Hematopoietic multipotent progenitor cell treated with erythropoietin and hydrocortisone succinate and interleukin-3 and kit ligand, for 17 days (in vitro differentiated cells): ENCODE data around the gene MAP7.
"Not testable (repeated sequence)": the region's sequence is repeated elsewhere in the genome, so short reads cannot be mapped to it uniquely, and the experiment has no call there.

Experiments used
- DNase-seq: peaks from one replicate; pipeline ENCODE4 v3.0.0-alpha.2; 2015; ENCODE audit warnings: low spot score

Gene MAP7

GRCh38 chr6:136383268-136383937, 166.8 kb downstream of the MAP7 start:
- DNase-seq: no peak

DNA sequence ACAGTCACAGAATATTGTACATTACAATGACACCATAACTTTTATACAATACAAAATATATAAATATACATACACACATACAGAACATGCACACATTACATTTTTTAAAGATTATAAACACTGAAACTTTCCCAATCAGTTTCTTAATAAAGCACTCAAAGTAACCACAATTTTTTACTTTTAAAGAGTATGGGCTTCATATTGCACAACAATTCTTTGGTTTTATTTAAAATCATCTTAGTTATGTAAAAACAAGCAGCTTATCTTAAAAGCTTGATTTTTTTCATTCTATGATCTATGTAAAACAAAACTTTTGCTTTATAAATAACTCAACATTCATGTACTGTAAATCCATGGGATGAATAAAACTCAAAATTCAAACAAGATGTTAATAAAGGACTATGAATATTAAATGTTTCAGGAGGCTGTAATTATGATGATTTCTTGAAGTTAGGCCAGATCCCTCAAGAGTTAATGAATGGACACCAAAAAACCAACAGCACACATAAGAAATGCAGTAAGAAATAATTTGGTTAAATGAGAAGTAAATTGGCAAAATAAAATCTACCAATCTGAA, 167.5 kb downstream of the MAP7 start:
- no peak for DNase-seq

DNA sequence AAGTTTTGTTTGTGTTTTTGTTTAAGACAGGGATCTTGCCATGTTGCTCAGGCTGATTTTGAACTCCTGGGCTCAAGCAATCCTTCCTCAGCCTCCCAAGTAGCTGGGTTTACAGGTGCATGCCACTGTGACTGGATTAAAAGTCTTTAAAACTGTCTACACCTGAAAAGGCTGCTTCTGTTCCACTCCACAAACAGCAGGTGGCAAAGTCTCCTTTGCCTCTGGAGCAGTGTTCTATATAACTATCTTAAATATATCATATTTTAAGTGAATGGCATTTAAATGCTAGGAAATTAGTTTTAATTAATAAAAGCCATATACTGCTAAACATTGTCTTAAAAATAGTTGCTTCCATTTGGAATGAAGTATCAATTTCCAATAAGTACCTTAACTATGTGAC, 171.3 kb downstream of the MAP7 start:
- no peak for DNase-seq

GRCh38 chr6:136375836-136376235, 174.4 kb downstream of the MAP7 start:
- not testable (repeated sequence) for DNase-seq

GRCh38 chr6:136371959-136372358, 178.3 kb downstream of the MAP7 start:
- DNase-seq: no peak

DNA sequence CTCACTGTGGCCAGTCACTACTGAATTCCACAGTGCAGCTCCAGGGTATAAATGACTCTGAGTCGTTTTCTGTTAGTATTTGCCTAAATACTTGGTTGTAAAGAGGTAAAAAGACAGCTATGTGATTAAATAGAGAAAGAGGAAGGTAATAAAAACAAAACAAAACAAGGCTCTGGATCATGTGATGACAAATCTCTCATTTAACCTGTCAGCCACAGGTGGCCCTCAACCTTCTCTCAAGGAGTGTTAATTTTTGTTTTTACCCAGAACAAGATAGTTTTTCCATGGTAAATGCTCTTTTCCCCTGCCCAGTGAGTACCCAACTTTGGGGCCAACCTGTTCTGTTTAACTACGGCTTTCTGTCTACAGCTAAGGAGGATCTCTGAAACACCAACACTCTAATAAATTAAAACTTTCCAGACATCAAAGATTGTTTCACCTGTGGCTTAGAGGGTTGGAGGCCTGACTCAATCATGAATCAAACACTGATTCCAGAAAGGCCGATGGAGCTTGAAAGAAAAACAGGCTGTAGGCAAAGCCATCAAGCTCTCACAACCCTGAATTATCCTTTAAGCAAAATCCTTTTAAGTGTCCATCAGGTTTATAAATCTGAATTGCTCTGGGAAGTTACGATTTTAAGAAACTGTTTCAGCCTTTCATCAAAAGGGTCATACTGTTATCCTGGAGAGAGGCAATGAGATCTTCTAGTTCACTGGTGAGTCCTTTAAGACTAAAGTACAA, 179.1 kb downstream of the MAP7 start:
- DNase-seq: no peak

DNA sequence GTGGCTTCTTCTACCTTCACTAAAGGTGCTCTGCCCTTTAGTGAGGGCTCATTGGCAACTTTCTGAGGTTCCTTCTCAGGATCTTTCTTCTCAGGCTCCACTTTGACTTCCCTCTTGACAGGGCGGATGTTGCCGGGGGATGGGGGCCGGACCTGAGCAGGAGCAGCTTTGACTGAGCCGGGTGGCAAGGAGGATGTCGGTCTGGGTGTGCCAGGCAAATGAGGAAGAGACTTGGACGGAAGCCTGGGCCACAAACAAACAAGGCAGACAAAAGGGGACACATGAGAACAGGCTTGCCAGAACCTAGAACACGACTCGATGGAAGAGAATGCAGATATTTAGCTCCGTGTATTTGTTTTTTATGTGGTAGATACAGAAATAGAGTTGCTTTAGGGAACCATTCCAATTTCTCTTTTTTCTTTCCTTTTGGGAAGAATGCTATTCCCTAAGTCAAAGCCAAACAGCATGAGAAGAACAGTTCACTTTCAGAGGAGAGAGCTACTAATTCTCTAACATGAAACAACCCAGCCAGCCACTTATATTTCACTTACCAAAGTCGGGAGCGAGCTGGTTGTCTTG, 184.4 kb downstream of the MAP7 start:
- DNase-seq: no peak

DNA sequence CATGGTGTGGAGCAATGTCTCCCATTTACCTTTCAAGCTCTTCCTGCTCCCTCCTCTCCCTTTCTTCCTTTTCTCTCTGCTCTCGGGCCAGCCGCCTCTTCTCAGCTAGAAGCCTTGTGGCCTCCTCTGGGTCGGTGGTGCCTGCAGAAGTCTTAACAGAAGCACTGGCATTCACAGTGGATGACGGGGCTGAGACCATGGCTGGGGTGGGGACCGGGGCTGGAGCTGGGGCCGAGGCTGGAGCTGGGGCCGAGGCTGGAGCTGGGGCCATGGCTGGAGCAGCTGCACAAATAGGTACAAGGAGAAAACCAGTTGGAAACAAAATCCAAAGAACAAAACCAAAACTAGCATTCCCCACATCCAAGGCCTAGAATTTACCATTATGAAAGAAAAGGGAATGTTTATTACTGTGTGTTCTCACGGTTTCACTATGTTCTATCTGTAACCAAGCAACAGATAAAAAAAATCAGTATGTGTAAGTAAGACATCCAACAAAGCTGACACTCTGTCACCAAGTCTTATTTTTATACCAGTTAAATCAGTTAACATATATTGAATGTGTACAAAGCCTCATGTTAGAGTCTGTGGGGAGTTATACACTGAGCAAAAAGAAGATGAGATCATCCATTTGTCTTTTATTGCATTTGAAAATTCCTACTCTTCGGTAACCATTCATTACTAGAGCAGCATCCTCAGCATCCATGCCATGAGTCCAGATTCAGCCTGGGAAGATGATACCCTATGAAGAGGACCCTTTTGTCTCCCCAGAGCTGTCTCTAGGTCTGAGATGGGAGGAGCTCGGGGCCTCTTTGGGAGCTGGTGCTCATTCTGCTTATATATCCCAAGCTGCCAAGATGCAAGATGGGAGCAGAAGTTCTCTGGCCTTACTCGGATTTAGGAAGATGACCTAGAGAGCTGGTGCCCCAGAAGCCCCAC, 187.5 kb downstream of the MAP7 start:
- DNase-seq: no peak

DNA sequence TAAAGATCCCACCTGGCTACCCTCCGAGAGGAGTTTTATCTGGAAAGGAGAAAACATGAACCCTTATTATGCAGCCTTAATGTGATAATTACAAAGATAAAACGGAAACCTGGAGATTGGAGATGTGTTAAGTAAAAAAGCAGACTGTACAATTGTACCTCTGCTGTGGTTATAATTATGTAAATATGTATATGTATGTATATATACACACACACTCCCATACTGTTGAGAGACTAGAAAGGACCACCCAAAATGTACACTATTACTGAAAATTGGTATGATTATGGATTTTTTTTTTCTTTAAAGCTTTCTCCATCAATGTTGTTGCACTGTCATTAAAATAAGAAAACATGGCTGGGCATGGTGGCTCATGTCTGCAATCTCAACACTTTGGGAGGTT, 188.4 kb downstream of the MAP7 start:
- no peak for DNase-seq

DNA sequence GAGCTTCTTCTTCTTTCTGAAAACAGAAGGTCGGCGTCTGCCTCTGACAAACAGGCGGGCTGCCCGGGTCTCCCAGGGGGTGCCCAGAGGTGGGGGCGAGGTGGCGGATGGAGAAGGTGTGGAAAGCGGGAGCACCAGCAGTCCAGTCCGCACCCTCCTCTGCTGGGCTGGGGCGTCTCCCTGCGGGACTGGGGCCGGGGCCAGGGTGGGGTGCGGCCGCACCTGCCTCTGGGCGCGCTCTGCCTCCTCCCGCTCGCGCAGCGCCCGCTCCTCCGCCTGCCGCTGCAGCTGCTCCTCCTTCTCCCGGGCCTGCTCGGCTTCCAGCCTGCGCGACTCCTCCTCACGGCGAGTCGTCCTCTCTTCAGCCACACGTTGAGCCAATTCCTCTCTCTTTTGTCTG, 189.4 kb downstream of the MAP7 start:
- DNase-seq: no peak

- DNase-seq: no peak
Measured at GRCh38 chr6:136359851-136360250, 190.4 kb downstream of the MAP7 start.

DNA sequence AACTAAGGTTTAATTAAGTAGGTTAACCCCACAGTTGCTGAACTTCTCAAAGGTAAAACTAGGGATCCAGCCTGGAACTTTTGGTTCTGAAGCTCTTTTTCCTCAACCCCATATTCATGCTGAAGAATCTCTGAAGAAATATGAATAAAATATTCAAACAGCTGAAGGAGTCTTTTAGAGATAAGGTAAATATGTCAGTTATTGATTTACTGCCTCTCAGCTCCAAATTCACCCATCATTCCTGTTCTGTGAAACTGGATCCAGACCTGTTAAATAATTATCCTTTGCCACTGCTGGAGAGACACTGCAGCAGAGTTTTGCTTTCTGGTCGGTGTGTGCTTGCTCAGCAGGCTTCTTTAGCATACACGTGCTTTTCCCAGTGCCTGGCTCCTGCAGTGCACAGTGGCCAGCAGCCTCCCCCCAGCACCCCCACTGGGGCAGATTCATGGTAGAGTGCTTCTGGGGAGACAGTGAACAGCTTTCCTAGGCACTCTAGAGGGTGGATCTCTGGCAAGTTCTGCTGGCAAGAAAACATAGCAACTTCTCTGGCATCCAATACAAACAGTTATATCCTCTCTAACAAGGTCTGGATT, 198.6 kb downstream of the MAP7 start:
- DNase-seq: no peak

DNA sequence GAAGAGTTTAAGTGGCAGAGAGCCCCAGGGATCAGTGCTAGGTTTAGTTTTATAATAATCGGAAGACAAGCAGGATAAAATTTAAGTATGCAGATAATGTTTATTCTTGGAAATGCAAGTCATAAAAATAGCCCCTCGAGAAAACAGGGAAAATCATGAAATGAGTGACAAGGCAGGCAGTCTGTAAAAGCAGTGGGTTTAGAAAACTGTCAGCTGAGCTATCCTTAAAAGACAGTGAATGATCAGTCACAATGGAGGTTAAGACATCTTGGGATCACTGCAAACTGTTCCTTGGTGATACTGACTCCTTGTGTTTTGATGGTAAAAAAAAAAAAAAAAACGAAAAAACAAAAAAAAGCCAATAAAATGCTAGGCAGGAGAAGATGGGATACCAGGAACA, 199.3 kb downstream of the MAP7 start:
- DNase-seq: no peak

DNA sequence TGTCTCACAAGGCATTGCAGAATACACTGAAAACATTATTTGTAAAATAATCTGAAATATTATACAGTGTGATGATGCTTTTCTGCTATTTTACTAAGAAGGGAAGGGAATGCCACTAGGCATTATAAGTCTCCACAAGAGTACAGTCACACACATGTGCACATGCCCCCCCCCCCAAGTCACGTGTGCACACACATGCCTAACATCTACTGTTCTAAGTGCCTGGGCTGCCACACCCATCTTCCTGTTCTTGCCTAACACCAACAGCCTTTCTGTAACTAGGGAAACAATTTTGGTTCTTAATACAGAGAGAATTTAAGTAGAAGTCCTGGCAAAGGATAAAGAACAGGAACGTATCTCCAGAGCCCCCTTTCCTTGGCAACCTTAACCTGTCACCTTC, 202.4 kb downstream of the MAP7 start:
- no peak for DNase-seq

DNA sequence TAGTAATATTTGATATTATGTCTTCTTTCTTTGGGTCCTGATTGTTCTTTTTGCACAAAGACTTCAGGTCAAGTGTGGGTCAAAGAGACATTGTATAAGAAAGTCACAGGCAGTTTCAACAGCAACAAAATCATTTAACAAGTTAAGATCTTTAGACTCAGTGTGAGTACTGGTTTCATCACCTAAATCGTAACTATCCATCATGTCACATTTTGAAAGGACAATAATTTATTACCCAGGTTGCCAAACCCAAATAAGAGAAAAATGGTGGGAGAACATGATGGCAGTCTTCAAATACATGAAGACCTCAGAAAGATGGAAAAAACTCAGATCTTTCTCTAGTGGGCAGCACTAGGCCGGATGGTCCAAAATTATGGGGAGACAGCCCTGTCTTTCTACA, 205.1 kb downstream of the MAP7 start:
- no peak for DNase-seq

DNA sequence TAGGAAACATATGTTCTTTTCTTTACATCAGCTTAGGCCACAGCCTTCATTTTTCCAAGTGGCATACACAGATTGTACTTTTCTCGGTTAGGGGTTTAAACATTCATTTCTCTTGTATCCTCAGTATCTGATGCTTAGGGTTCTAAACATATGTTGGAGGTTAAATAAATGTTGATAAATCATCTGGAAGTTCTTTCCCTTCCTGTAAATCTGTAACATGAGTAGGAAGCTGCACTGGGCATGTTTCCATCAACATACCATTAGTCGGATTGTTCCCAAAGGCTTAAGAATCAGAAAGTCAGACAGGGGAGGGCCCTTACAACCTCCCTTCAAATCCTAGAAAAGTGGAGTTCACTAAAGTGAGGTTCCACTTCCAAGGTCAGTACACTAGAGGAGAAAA, 205.8 kb downstream of the MAP7 start:
- DNase-seq: no peak

DNA sequence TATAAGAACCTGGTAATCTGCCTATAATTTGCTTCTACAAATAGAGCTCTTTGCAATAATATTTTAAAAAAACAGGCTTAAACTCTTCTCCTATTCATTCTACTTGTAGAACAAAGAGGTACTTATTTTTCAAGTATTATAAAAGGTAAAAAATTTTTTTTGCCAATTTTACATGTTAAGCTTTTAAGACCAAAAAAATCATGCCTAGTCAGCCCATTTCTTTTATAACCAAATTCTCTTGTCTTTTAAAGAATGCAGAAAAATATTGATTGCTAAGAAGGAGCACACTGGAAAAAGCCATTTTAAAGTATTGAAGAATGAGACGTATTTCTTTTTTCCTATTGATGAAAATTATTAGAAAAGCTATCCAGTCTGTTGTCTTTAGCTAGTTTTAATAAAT, 206.5 kb downstream of the MAP7 start:
- DNase-seq: no peak

DNA sequence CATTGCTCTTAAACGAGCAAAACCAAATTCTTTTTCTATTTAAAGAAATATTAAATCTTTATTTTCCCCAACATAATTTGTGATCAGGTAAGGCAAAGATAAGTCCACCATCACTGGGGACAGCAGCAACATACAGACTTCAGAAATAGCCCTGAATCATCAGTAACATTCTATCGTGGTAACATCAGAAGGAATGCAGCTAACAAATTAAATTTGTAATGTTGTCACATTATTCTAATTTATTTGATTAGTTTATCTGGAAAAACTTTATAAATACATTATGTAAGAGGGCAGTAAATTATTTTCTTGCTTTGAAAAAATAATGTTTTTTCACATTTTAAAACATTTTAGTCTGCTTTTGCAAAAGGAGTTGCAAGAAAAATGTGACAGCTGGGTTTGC, 206.9 kb downstream of the MAP7 start:
- no peak for DNase-seq

- DNase-seq: no peak
Measured at GRCh38 chr6:136341967-136342366, 208.3 kb downstream of the MAP7 start.

DNA sequence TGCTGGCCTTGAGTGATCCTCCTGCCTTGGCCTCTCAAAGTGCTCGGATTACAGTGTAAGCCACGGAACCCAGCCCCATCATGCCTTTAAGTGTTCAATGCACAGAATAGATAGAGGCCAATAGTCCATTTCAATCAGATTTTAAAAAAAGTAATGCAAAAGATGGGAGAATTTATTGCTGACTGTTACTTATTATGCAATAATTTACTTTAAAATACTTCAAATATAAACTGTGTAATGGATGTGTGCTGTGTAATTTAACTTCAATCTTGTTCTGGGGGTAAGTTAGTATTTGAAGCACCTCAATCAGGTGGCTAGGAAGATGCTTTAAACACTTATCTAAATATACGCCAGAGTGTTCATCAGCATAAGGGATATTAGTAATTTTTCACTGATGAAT, 208.9 kb downstream of the MAP7 start:
- no peak for DNase-seq

- no peak for DNase-seq
Measured at GRCh38 chr6:136338486-136338885, 211.7 kb downstream of the MAP7 start.

DNA sequence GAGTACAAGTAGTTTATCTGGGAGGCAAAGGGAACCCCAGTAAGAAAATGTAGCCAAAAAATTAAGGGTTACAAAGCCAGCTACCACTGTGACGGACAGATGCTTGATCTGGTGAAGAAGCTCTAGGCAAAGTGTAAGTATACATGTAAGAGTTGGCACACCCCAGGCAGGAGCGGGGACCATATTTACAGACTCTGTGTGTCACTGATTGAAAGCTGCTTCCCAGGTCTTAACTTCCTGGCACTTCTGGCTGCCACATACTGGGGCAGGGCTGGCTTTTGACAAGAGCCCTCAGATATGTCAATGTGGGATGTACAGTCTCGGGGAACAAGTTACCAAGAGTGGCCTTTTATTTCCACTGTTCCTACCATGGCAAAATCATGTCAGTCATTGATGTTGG, 212.6 kb downstream of the MAP7 start:
- no peak for DNase-seq
